HepG2 (cell line): ENCODE results near the gene DENND1C. TPM values are rescaled to one million over a fixed set of nuclear protein-coding genes. Genes with fewer than 3 reads are reported as not detected.

Experiments used
- BHLHE40 ChIP-seq: IDR thresholded peaks from 2 replicates; pipeline ENCODE4 v1.6.1; 2011; ENCODE audit warnings: low read length, improper control_type of control experiment
- CHCHD3 ChIP-seq: sonication (generic); formaldehyde crosslinking; IDR thresholded peaks from 2 replicates; pipeline ENCODE4 v1.8.0; 2022; ENCODE audit warnings: mild to moderate bottlenecking, missing genetic modification reagents, moderate library complexity
- FOXA1 ChIP-seq, 2 experiments: fragments of 450-650 bp in 1 of 2; sonication (generic) in 1 of 2; formaldehyde crosslinking in 1 of 2; IDR thresholded peaks; 2 replicates each; pipeline versions ENCODE4 v1.4.0 to v1.6.1; 2016 to 2020; ENCODE audit warnings: missing genetic modification reagents in 1 of 2
- FOXP4 ChIP-seq: sonication (generic); formaldehyde crosslinking; IDR thresholded peaks from 2 replicates; pipeline ENCODE4 v1.4.0; 2020; ENCODE audit warnings: missing genetic modification reagents
- HDAC1 ChIP-seq: sonication (generic); formaldehyde crosslinking; IDR thresholded peaks from 2 replicates; pipeline ENCODE4 v1.5.1; 2020; ENCODE audit warnings: mild to moderate bottlenecking, missing genetic modification reagents
- HMG20A ChIP-seq: IDR thresholded peaks from 2 replicates; pipeline ENCODE4 v1.6.1; 2016; ENCODE audit warnings: borderline replicate concordance
- KAT7 ChIP-seq: IDR thresholded peaks from 2 replicates; pipeline ENCODE4 v1.6.1; 2018; ENCODE audit warnings: borderline replicate concordance, missing compliant biosample characterization
- KAT8 ChIP-seq: IDR thresholded peaks from 2 replicates; pipeline ENCODE4 v1.6.1; 2016; ENCODE audit warnings: missing genetic modification reagents, missing compliant biosample characterization
- KDM5A ChIP-seq: fragments of 200-600 bp; sonication (generic); IDR thresholded peaks from 2 replicates; pipeline ENCODE4 v1.7.0; 2018; ENCODE audit warnings: antibody characterized with exemption, mild to moderate bottlenecking, low read length, borderline replicate concordance
- NFKBIZ ChIP-seq: IDR thresholded peaks from 2 replicates; pipeline ENCODE4 v1.6.1; 2018; ENCODE audit warnings: missing genetic modification reagents, missing compliant biosample characterization
- POLR2AphosphoS2 ChIP-seq: IDR thresholded peaks from 2 replicates; pipeline ENCODE4 v1.6.1; 2011; ENCODE audit warnings: low read depth, low read length, improper control_type of control experiment
- RFX1 ChIP-seq: fragments of 450-650 bp; IDR thresholded peaks from 2 replicates; pipeline ENCODE4 v1.6.1; 2017
- TEAD2 ChIP-seq: sonication (generic); formaldehyde crosslinking; IDR thresholded peaks from 2 replicates; pipeline ENCODE4 v1.9.0; 2021; ENCODE audit warnings: missing genetic modification reagents
- TOE1 ChIP-seq: sonication (generic); formaldehyde crosslinking; IDR thresholded peaks from 2 replicates; pipeline ENCODE4 v1.4.0; 2020; ENCODE audit warnings: mild to moderate bottlenecking, missing genetic modification reagents
- ZFP1 ChIP-seq: IDR thresholded peaks from 2 replicates; pipeline ENCODE4 v1.6.1; 2016
- ZNF207 ChIP-seq: fragments of 450-650 bp; IDR thresholded peaks from 2 replicates; pipeline ENCODE4 v1.6.1; 2016; ENCODE audit warnings: antibody characterized with exemption, borderline replicate concordance
- ZNF34 ChIP-seq: sonication (generic); formaldehyde crosslinking; IDR thresholded peaks from 2 replicates; pipeline ENCODE4 v1.4.0; 2020; ENCODE audit warnings: mild to moderate bottlenecking, missing genetic modification reagents, borderline replicate concordance
- polyA plus RNA-seq, 8 experiments: library from polyadenylated mRNA; depleted of rRNA in 3 of 8; stranded (reverse) in 7 of 8; unstranded in 1 of 8; fragments of >200 nt; fragmentation: Illumina TruSeq in 4 of 8; extraction: Trizol in 4 of 8; gene quantifications; 2 replicates each; pipeline versions ENCODE4 v1.2.1 to v1.2.3, GENCODE V29; 2011 to 2016; ENCODE audit warnings: low read depth in 4 of 8, missing spikeins in 1 of 8, mixed read lengths in 1 of 8; ENCODE audit not compliant: insufficient read depth in 1 of 8
- total RNA-seq, 5 experiments: library from RNA; depleted of rRNA; stranded (reverse); fragments of >200 nt; fragmentation: Illumina TruSeq; extraction: Trizol; gene quantifications; 2 replicates each; pipeline ENCODE4 v1.2.3, GENCODE V29; 2016; ENCODE audit warnings: low read depth in 1 of 5
- TF ChIP-seq, protein P1 (sequence below): IDR thresholded peaks from 2 replicates; pipeline ENCODE4 v1.6.1; 2012; ENCODE audit warnings: inconsistent platforms
- TF ChIP-seq, protein P2 (sequence below): sonication (generic); formaldehyde crosslinking; IDR thresholded peaks from 2 replicates; pipeline ENCODE4 v1.4.0; 2020; ENCODE audit warnings: missing genetic modification reagents, mild to moderate bottlenecking, borderline replicate concordance
- TF ChIP-seq, protein P3 (sequence below): conservative IDR thresholded peaks from 2 replicates; pipeline ENCODE4 v1.6.1; 2018; ENCODE audit warnings: missing genetic modification reagents
- TF ChIP-seq, protein P4 (sequence below): sonication (generic); formaldehyde crosslinking; IDR thresholded peaks from 2 replicates; pipeline ENCODE4 v1.4.0; 2020; ENCODE audit warnings: missing genetic modification reagents, mild to moderate bottlenecking, borderline replicate concordance
- TF ChIP-seq, protein P5 (sequence below): sonication (generic); formaldehyde crosslinking; IDR thresholded peaks from 2 replicates; pipeline ENCODE4 v1.8.0; 2022; ENCODE audit warnings: mild to moderate bottlenecking, missing genetic modification reagents, moderate library complexity

Gene DENND1C
- total and polyA plus RNA-seq, 2 of the 13 experiments (the other 11 are each of a cell fraction or from before 2014, with no cell fraction given): 0.04 to 0.73 TPM

- 0 out of 2 replicates have a peak, but pooled peaks have one; percentile 31 for TF ChIP-seq TOE1 (CRISPR knock-in tag)
- no peak for TF ChIP-seq ZNF207
- TF ChIP-seq, protein P1, sequence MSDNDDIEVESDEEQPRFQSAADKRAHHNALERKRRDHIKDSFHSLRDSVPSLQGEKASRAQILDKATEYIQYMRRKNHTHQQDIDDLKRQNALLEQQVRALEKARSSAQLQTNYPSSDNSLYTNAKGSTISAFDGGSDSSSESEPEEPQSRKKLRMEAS: 0 out of 2 replicates have a peak, but pooled peaks have one; percentile 42
- TF ChIP-seq HDAC1 (CRISPR knock-in tag): peak; percentile 82
- TF ChIP-seq KAT8 (CRISPR knock-in tag): peak; percentile 68; the same call in 1 of the 2 replicates
- TF ChIP-seq, protein P2, sequence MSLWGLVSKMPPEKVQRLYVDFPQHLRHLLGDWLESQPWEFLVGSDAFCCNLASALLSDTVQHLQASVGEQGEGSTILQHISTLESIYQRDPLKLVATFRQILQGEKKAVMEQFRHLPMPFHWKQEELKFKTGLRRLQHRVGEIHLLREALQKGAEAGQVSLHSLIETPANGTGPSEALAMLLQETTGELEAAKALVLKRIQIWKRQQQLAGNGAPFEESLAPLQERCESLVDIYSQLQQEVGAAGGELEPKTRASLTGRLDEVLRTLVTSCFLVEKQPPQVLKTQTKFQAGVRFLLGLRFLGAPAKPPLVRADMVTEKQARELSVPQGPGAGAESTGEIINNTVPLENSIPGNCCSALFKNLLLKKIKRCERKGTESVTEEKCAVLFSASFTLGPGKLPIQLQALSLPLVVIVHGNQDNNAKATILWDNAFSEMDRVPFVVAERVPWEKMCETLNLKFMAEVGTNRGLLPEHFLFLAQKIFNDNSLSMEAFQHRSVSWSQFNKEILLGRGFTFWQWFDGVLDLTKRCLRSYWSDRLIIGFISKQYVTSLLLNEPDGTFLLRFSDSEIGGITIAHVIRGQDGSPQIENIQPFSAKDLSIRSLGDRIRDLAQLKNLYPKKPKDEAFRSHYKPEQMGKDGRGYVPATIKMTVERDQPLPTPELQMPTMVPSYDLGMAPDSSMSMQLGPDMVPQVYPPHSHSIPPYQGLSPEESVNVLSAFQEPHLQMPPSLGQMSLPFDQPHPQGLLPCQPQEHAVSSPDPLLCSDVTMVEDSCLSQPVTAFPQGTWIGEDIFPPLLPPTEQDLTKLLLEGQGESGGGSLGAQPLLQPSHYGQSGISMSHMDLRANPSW: no peak
- TF ChIP-seq KDM5A: peak; percentile 36; the same call in 1 of the 2 replicates
- no peak for TF ChIP-seq HMG20A
- peak; percentile 87; the same call in 1 of the 2 replicates for TF ChIP-seq ZNF34
- no peak for TF ChIP-seq BHLHE40
- no peak for TF ChIP-seq FOXP4
- TF ChIP-seq KAT7 (CRISPR knock-in tag): peak; percentile 42; the same call in 1 of the 2 replicates
- no peak for TF ChIP-seq FOXA1 (IDR thresholded peaks at IDR 0.05)
- TF ChIP-seq FOXA1 (CRISPR knock-in tag; IDR thresholded peaks at IDR 0.05): no peak
- TF ChIP-seq, protein P3, sequence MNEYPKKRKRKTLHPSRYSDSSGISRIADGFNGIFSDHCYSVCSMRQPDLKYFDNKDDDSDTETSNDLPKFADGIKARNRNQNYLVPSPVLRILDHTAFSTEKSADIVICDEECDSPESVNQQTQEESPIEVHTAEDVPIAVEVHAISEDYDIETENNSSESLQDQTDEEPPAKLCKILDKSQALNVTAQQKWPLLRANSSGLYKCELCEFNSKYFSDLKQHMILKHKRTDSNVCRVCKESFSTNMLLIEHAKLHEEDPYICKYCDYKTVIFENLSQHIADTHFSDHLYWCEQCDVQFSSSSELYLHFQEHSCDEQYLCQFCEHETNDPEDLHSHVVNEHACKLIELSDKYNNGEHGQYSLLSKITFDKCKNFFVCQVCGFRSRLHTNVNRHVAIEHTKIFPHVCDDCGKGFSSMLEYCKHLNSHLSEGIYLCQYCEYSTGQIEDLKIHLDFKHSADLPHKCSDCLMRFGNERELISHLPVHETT (CRISPR knock-in tag): no peak
- TF ChIP-seq, protein P4, sequence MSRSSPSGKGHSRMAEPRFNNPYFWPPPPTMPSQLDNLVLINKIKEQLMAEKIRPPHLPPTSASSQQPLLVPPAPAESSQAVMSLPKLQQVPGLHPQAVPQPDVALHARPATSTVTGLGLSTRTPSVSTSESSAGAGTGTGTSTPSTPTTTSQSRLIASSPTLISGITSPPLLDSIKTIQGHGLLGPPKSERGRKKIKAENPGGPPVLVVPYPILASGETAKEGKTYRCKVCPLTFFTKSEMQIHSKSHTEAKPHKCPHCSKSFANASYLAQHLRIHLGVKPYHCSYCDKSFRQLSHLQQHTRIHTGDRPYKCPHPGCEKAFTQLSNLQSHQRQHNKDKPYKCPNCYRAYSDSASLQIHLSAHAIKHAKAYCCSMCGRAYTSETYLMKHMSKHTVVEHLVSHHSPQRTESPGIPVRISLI: no peak
- no peak for TF ChIP-seq NFKBIZ (CRISPR knock-in tag)
- TF ChIP-seq TEAD2 (CRISPR knock-in tag): no peak
- no peak for TF ChIP-seq ZFP1
- no peak for TF ChIP-seq CHCHD3 (CRISPR knock-in tag)
- TF ChIP-seq, protein P5, sequence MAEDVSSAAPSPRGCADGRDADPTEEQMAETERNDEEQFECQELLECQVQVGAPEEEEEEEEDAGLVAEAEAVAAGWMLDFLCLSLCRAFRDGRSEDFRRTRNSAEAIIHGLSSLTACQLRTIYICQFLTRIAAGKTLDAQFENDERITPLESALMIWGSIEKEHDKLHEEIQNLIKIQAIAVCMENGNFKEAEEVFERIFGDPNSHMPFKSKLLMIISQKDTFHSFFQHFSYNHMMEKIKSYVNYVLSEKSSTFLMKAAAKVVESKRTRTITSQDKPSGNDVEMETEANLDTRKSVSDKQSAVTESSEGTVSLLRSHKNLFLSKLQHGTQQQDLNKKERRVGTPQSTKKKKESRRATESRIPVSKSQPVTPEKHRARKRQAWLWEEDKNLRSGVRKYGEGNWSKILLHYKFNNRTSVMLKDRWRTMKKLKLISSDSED (CRISPR knock-in tag): no peak
- no peak for TF ChIP-seq RFX1
- TF ChIP-seq POLR2AphosphoS2: no peak
These were observed 21.3 kb downstream of the DENND1C start (continued) for GRCh38 chr19:6460099-6460884.
